Astrocyte of the cerebellum (primary cell): ENCODE measurements around the gene LRRC27.

Experiments
- DNase-seq: peaks from one replicate; pipeline ENCODE4 v3.0.0-alpha.2; 2011; ENCODE audit warnings: low read depth
- H3K4me3 ChIP-seq: 2 replicates; pipeline ENCODE4 v1.5.1; 2011; ENCODE audit warnings: mild to moderate bottlenecking, low read depth, low read length, moderate library complexity
- CTCF ChIP-seq: IDR thresholded peaks from 2 replicates; pipeline ENCODE4 v1.5.1; 2012; ENCODE audit warnings: low read length, low read depth, moderate library complexity, mild to moderate bottlenecking; ENCODE audit errors: missing control alignments
- in situ Hi-C: cut with HindIII; loops from 2 replicates; pipeline ENCODE4 v1.10.0; 2017; ENCODE audit warnings: low sequenced_read_pairs

The LRRC27 gene

GRCh38 chr10:132400041-132400546, 68.1 kb downstream of the LRRC27 start:
- no peak for DNase-seq
- in situ Hi-C loops: no loop called here
- H3K4me3 ChIP-seq: no peak overlapping the region
- TF ChIP-seq CTCF: no peak

GRCh38 chr10:132400547-132401151, 68.7 kb downstream of the LRRC27 start:
- TF ChIP-seq CTCF: no peak
- no peak for DNase-seq
- H3K4me3 ChIP-seq: no peak overlapping the region
- in situ Hi-C loops: no loop called here

DNA sequence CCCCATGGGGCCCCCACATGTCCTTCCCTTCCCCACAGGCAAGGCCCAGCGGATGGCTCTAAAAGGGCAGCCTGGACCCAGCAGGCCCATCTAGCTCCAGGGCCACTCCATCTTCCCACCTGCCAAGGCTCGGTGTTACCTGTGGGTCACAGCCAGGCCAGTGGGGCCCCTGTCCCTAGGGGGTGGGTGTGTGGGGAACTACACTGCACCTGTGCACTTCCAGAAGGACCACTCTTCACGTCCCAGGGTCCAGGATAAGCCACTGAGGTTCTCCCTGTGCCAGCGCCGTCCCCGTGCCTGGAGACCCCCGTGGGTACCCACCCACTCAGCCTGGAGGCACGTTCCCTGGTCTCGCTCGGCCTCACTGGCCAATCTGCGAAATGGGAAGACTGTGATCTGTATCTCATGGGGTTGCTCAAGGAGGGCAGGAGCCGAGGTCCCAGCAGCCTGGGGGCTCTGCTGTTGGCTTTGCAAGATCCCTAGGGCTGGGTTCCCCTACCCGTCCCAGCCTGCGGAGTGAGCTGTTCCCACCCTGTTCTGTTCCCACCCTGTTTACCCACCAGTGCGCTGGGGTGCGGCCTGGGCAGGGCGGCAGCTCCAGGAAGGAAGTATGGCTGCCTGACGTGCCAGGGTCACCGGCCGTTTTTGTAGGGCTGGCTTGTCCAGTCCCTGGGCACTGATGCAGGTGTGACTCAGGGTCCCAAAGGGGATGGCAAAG, 69.6 kb downstream of the LRRC27 start:
- in situ Hi-C loops: no loop called here
- DNase-seq: no peak
- no peak overlapping the region for H3K4me3 ChIP-seq
- TF ChIP-seq CTCF: no peak

DNA sequence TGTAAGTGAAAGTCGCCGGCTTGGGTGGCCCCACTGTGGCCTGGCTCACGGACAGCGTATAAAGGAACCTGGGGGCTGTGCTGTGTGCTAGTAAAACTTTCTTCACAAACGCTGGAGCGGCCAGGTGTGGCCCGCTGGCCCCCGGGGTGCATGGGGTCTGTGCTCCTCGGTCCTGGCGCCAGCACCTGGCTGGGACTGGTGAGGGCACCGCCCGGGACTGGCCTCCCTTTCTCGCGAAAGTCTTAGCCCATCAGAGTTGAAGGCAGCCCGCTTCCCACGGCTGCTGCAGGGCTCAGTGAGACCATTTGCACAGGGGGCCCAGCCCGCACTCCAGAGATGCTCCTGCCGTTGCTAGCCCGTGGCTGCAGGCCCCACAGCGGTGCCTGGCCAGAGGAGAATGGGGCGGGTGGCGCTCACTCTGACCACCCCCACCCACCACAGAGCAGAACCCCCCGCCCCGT, 70.8 kb downstream of the LRRC27 start:
- DNase-seq: no peak
- H3K4me3 ChIP-seq: no peak overlapping the region
- in situ Hi-C loops: no loop called here
- no peak for TF ChIP-seq CTCF

- no peak for DNase-seq
- TF ChIP-seq CTCF: no peak
- in situ Hi-C loops: no loop called here
These were observed 71.6 kb downstream of the LRRC27 start for GRCh38 chr10:132403511-132404168.

DNA sequence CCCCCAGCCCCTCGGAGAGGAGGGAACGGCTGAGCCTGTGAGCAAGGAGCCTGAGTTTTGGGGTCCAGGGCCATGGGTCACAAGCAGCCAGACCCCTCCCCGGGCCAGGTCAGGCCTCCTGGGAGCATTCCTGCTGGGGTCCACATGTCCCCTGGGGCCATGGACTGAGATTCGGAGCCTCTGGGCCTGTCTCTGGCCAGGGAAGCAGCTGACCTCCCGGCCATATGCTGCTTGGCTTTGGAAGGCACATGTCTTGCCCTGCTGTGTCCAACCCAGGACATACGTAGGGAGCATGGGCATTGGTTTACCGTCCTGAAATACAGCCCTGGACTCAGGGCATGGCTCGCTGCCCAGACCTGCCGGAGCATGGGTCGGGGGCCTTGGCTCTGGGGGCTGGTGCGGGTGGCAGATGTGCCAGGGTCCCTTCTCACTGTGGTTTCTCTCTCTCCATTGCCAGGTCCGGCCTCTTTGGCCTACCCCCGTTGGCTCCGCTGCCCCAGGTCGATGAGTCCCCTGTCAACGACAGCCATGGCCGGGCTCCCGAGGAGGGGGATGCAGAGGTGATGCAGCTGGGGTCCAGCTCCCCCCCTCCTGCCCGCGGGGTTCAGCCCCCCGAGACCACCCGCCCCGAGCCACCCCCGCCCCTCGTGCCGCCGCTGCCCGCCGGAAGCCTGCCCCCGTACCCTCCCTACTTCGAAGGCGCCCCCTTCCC, 72.3 kb downstream of the LRRC27 start:
- H3K4me3 ChIP-seq: no peak overlapping the region
- no peak for DNase-seq
- in situ Hi-C loops: no loop called here
- TF ChIP-seq CTCF: no peak

More at GRCh38 chr10:132403511-132404168, 71.6 kb downstream of the LRRC27 start:
- H3K4me3 ChIP-seq: no peak overlapping the region
